ENCODE data around the gene BCDIN3D. TPM values are rescaled to one million over a fixed set of nuclear protein-coding genes. Genes with fewer than 3 reads are reported as not detected.

The BCDIN3D gene
- total RNA-seq, 1 experiment from 2014 or later: 3.3 TPM

DNA sequence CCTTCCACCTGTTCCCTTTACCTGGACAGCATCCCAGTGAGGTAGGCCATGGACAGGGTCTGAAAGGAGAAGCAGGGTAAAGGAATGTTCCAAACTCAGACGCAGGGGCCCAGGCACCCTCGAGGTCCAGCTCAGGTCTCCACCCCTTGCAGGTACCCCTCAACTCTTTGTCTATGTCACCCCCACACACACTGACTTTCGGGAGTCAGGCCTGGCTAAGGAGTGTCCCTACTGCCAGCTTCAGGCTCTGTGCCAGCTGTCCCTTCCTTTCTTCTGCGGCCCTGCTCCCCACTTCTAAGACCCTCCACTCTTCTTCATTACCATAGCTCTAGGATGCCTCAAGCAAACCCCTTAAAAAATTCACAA, 47.2 kb upstream of the BCDIN3D start:
- Histone ChIP-seq H4K8ac (replicated peaks; ENCODE audit: insufficient read length, low read depth, low read length) (no peak overlapping the region), H4K91ac (ENCODE audit: insufficient read length, low read depth, low read length) (no peak overlapping the region), H2BK5ac (ENCODE audit: insufficient read length, low read length) (no peak overlapping the region), H3K23me2 (ENCODE audit: insufficient read length, low read depth, low read length, poor library complexity, severe bottlenecking) (no peaks in the 10 kb centered on the region), H4K5ac (ENCODE audit: insufficient read length, low read depth, low read length) (no peak overlapping the region), H3K14ac (ENCODE audit: insufficient read depth, low read length) (no peak overlapping the region), H3K4me1 (ENCODE audit: insufficient read depth, low read length) (peaks cover 3% of the 10 kb centered on the region; the same call in 1 of the 2 replicates), H3T11ph (ENCODE audit: low read length) (no peak overlapping the region), H3K23ac (ENCODE audit: insufficient read length, low read depth, low read length) (no peak overlapping the region), H3K9ac (ENCODE audit: extremely low read depth, insufficient read length, low read length) (no peak overlapping the region), H2BK120ac (ENCODE audit: low read depth, low read length, poor library complexity, severe bottlenecking) (no peak overlapping the region), H3K27me3 (ENCODE audit: insufficient read depth, low read length) (no peaks in the 10 kb centered on the region), H3K4ac (ENCODE audit: low read depth, low read length) (no peak overlapping the region), H3K18ac (ENCODE audit: insufficient read length, low read depth, low read length) (no peak overlapping the region), H3K9me3 (ENCODE audit: control insufficient read depth, low read depth, low read length) (no peaks in the 10 kb centered on the region), H2BK12ac (ENCODE audit: insufficient read length, low read depth, low read length) (no peak overlapping the region), H3K4me2 (ENCODE audit: insufficient read depth, insufficient read length, low read length) (no peak overlapping the region), H2BK20ac (ENCODE audit: low read depth, low read length, poor library complexity, severe bottlenecking) (no peak overlapping the region), H3K79me1 (ENCODE audit: insufficient read depth, low read depth, low read length, poor library complexity, severe bottlenecking) (no peaks in the 10 kb centered on the region), H3K79me2 (ENCODE audit: insufficient read depth, low read length) (no peaks in the 10 kb centered on the region), H2BK15ac (ENCODE audit: low read depth, low read length) (no peak overlapping the region), H3K56ac (ENCODE audit: insufficient read length, low read depth, low read length) (no peak overlapping the region), H2AFZ (ENCODE audit: low read length) (no peak overlapping the region), H2AK5ac (ENCODE audit: insufficient read length, low read length) (no peak overlapping the region), H4K20me1 (ENCODE audit: control insufficient read depth, insufficient read depth, insufficient read length) (no peaks in the 10 kb centered on the region), H3K27ac (ENCODE audit: insufficient read length, low read depth, low read length) (no peak overlapping the region)
- TF ChIP-seq, protein P1, sequence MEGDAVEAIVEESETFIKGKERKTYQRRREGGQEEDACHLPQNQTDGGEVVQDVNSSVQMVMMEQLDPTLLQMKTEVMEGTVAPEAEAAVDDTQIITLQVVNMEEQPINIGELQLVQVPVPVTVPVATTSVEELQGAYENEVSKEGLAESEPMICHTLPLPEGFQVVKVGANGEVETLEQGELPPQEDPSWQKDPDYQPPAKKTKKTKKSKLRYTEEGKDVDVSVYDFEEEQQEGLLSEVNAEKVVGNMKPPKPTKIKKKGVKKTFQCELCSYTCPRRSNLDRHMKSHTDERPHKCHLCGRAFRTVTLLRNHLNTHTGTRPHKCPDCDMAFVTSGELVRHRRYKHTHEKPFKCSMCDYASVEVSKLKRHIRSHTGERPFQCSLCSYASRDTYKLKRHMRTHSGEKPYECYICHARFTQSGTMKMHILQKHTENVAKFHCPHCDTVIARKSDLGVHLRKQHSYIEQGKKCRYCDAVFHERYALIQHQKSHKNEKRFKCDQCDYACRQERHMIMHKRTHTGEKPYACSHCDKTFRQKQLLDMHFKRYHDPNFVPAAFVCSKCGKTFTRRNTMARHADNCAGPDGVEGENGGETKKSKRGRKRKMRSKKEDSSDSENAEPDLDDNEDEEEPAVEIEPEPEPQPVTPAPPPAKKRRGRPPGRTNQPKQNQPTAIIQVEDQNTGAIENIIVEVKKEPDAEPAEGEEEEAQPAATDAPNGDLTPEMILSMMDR (conservative IDR thresholded peaks at IDR 0.05): no peak
- H3K4me3 Mint-ChIP-seq: no peak overlapping the region
- H3K27me3 Mint-ChIP-seq (ENCODE audit: low read depth): peaks cover 23% of the 10 kb centered on the region
- no peaks in the 10 kb centered on the region for H3K36me3 Mint-ChIP-seq (ENCODE audit: insufficient read depth in 1 of 3, low read depth in 3 of 3)
- DNase-seq: no peak
- H3K4me1 Mint-ChIP-seq: peaks cover 49 to 57% of the 10 kb centered on the region in 2 experiments
- peak overlapping the region in 2 of 3 experiments; percentile 61 to 67; a peak in 1 of 7 replicates for H3K27ac Mint-ChIP-seq
- no CpG with 5 or more reads among the region's 4 CpGs for WGBS (ENCODE audit: extremely low coverage, insufficient read length, low lambda C conversion rate)
- H3K9me3 Mint-ChIP-seq: no peaks in the 10 kb centered on the region; a peak in 1 of 5 replicates
